Ovary (tissue), 9 donors: ENCODE measurements around the gene MAPKAP1. TPM values are rescaled to one million over a fixed set of nuclear protein-coding genes. Genes with fewer than 3 reads are reported as not detected.

Experiments used
- DNase-seq, 5 donors: peaks; one replicate each; pipeline ENCODE4 v3.0.0-alpha.2; 2019 to 2020
- H3K27ac ChIP-seq, 2 donors: fragments of 200-600 bp; one replicate each; pipeline versions ENCODE4 v1.5.1 to v1.8.0; 2019 to 2022
- H3K27me3 ChIP-seq: fragments of 200-600 bp; one replicate; pipeline ENCODE4 v1.8.0; 2022
- H3K36me3 ChIP-seq: fragments of 200-600 bp; sonication (generic); one replicate; pipeline ENCODE4 v1.5.1; 2019
- H3K4me1 ChIP-seq: one replicate; pipeline ENCODE4 v1.8.1; 2013; ENCODE audit warnings: mild to moderate bottlenecking, moderate library complexity; ENCODE audit not compliant: insufficient read depth
- H3K4me3 ChIP-seq: fragments of 200-600 bp; sonication (generic); one replicate; pipeline ENCODE4 v1.5.1; 2017
- H3K9me3 ChIP-seq, 2 donors: fragments of 200-600 bp in 1 of 2; sonication (generic) in 1 of 2; one replicate each; pipeline versions ENCODE4 v1.5.1 to v1.8.1; 2013 to 2019; ENCODE audit warnings: mild to moderate bottlenecking in 1 of 2, moderate library complexity in 1 of 2
- CTCF ChIP-seq, 3 donors: fragments of 450-650 bp in 2 of 3; fragments of 200-600 bp in 1 of 3; IDR thresholded peaks; one replicate each; pipeline versions ENCODE4 v1.5.1 to v1.8.0; 2016 to 2022; ENCODE audit warnings: antibody characterized with exemption in 3 of 3, mild to moderate bottlenecking in 1 of 3
- EP300 ChIP-seq: sonication (generic); formaldehyde crosslinking; IDR thresholded peaks from one replicate; pipeline ENCODE4 v1.6.1; 2017; ENCODE audit warnings: antibody characterized with exemption
- POLR2A ChIP-seq: fragments of 450-650 bp; IDR thresholded peaks from one replicate; pipeline ENCODE4 v1.6.1; 2017; ENCODE audit warnings: antibody characterized with exemption, mild to moderate bottlenecking, moderate library complexity
- WGBS, 3 donors: extraction: QIAGEN DNeasy Blood & Tissue Kit in 1 of 3; methylation state at CpG; one replicate each; pipeline versions ENCODE4 v1.1.5 to v1.1.7; 2013 to 2017; 5-methylcytosine and 5-hydroxymethylcytosine counted together
- intact Hi-C, 4 donors: fragments of 100-400 bp; cut with DNase I; formaldehyde crosslinking; loops; one replicate each; pipeline versions ENCODE4 v1.11.0 to v1.15.1; 2022 to 2023
- polyA plus RNA-seq, 2 donors: library from polyadenylated mRNA; stranded (reverse); fragments of 200-250 nt in 1 of 2; fragments of 350-450 nt in 1 of 2; fragmentation: Illumina TruSeq in 1 of 2; extraction: RNeasy Lipid Tissue Mini Kit (QIAGEN cat#74804) in 1 of 2; gene quantifications; one replicate each; pipeline ENCODE4 v1.2.3, GENCODE V29; 2013 to 2014
- total RNA-seq, 7 donors: library from RNA; depleted of rRNA in 2 of 7; stranded (reverse); fragments of >200 nt in 2 of 7; fragmentation: NEBNext Ultra II Directional in 3 of 7; extraction: Animal tissue kit (Norgen Biotek cat#: 25700) in 3 of 7; gene quantifications; one replicate each; pipeline versions ENCODE4 v1.1.0 to v1.2.4, GENCODE V29; 2016 to 2023
- donor health status: DM: no; HTN: no; CAD: no; lungs with moderate emphysema.
- donor health status: DM: no; HTN: no; CAD: no.
- donor health status: Bipolar disorder and iron deficiency.
- donor health status: DM: yes; HTN: yes; CAD: no.
- donor health status: DM: no; HTN: no; CAD: no.
- donor health status: DM: yes; HTN: yes; CAD: no.

The MAPKAP1 gene
- total and polyA plus RNA-seq, 9 donors = 43.3 to 86.5 (median 50.2) TPM

- Histone ChIP-seq H3K4me3 (no peak overlapping the region), H3K9me3 (no peaks in the 10 kb centered on the region), H3K36me3 (no peaks in the 10 kb centered on the region), H3K27ac (no peak overlapping the region), H3K4me1 (peaks cover 6% of the 10 kb centered on the region), H3K27me3 (no peaks in the 10 kb centered on the region)
- TF ChIP-seq EP300 = no peak
- no peak for TF ChIP-seq CTCF (IDR thresholded peaks at IDR 0.05)
- TF ChIP-seq POLR2A = no peak
- 69 to 71% (median 70%) methylated on average over 8 of the region's 8 CpGs for WGBS, 3 donors
- no peak for DNase-seq
- intact Hi-C loops = no loop called here
Observed at GRCh38 chr9:125679597-125680189, 27.3 kb downstream of the MAPKAP1 start.

- DNase-seq = no peak
- no peaks in the 10 kb centered on the region for H3K27me3 ChIP-seq
- H3K9me3 ChIP-seq = no peaks in the 10 kb centered on the region
- no peaks in the 10 kb centered on the region for H3K36me3 ChIP-seq
- H3K4me3 ChIP-seq = no peak overlapping the region
- no peak overlapping the region for H3K27ac ChIP-seq
- TF ChIP-seq EP300 (no peak), POLR2A (no peak), CTCF (IDR thresholded peaks at IDR 0.05) (no peak)
- intact Hi-C loops = no loop called here
- WGBS, 3 donors = 68 to 76% (median 74%) methylated on average over 3 of the region's 3 CpGs
- peaks cover 1% of the 10 kb centered on the region for H3K4me1 ChIP-seq
Observed at GRCh38 chr9:125674981-125675973, 31.7 kb downstream of the MAPKAP1 start.

GRCh38 chr9:125672876-125673275 lies 34.1 kb downstream of the MAPKAP1 start:
- no peaks in the 10 kb centered on the region for H3K36me3 ChIP-seq
- WGBS, 3 donors = 92% methylated on average over 3 of the region's 3 CpGs
- H3K9me3 ChIP-seq = no peaks in the 10 kb centered on the region
- no peak overlapping the region for H3K4me3 ChIP-seq
- no peaks in the 10 kb centered on the region for H3K27me3 ChIP-seq
- TF ChIP-seq EP300 = no peak
- no peak for TF ChIP-seq CTCF (IDR thresholded peaks at IDR 0.05)
- no peak for TF ChIP-seq POLR2A
- intact Hi-C loops = no loop called here
- H3K4me1 ChIP-seq = peaks cover 1% of the 10 kb centered on the region
- no peak overlapping the region for H3K27ac ChIP-seq
- no peak for DNase-seq

GRCh38 chr9:125663127-125663526 lies 43.9 kb downstream of the MAPKAP1 start:
- no peaks in the 10 kb centered on the region for H3K9me3 ChIP-seq
- intact Hi-C loops = no loop called here
- no peak for DNase-seq
- no peak overlapping the region for H3K4me3 ChIP-seq
- H3K36me3 ChIP-seq = no peaks in the 10 kb centered on the region
- H3K27ac ChIP-seq = no peak overlapping the region
- TF ChIP-seq CTCF (IDR thresholded peaks at IDR 0.05) (no peak), EP300 (no peak), POLR2A (no peak)
- WGBS, 3 donors = 66 to 67% (median 67%) methylated on average over 3 of the region's 3 CpGs
- no peaks in the 10 kb centered on the region for H3K27me3 ChIP-seq
- no peaks in the 10 kb centered on the region for H3K4me1 ChIP-seq
